ENCODE results near the gene TPRG1.

DNA sequence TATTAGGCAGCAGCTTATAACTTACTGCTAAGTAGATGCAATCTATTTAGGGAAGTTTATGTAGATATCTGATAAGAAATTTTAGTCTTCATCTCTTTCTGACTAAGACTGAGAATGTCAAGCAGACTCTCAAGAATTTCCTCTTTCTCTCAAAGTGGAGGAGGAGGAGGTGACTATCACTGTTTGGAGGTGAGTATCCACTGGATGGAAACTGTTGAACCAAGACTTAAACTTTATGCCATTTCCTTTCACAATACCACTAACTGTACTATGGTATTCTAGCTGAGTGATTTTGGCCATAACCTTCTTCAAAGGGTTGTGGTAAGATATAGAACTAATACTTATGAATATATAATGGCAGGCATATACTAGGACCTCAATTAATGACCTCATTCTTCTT, 64.6 kb downstream of the TPRG1 start:
- no peak for TF ChIP-seq GATA3 (IDR thresholded peaks at IDR 0.05; ENCODE audit: low read depth, low read length)
- TF ChIP-seq GATA2 (IDR thresholded peaks at IDR 0.05; ENCODE audit: low read depth, low read length), result no peak

Measured in SH-SY5Y (cell line).